NCI-H82 treated with DMSO at 0.1 percent for 48 hours (cell line): ENCODE results near the gene SARM1.
A peak's percentile ranks its signal among the peaks of the same experiment; 100 is the strongest.

ENCODE experiments used
- DNase-seq: peaks from one replicate; lab custom pipeline; 2025; ENCODE audit not compliant: unreplicated experiment; lab: John Stamatoyannopoulos, UW

The SARM1 gene

GRCh38 chr17:28340374-28340773 lies 31.1 kb upstream of the SARM1 start:
- DNase-seq, result no peak

- no peak for DNase-seq
These were observed 30.0 kb upstream of the SARM1 start for GRCh38 chr17:28341516-28341915.

GRCh38 chr17:28342313-28342712 lies 29.2 kb upstream of the SARM1 start:
- no peak for DNase-seq

- DNase-seq, result no peak
These were observed 28.0 kb upstream of the SARM1 start for GRCh38 chr17:28343491-28343932.

- DNase-seq, result no peak
These were observed 27.5 kb upstream of the SARM1 start for GRCh38 chr17:28344011-28344410.

- DNase-seq, result no peak
These were observed 27.0 kb upstream of the SARM1 start for GRCh38 chr17:28344435-28344901.

- DNase-seq, result no peak
These were observed 25.9 kb upstream of the SARM1 start for GRCh38 chr17:28345419-28346198.

- DNase-seq, result no peak
These were observed 25.3 kb upstream of the SARM1 start for GRCh38 chr17:28346199-28346580.

- no peak for DNase-seq
These were observed 24.7 kb upstream of the SARM1 start for GRCh38 chr17:28346746-28347246.

- DNase-seq, result no peak
These were observed 24.1 kb upstream of the SARM1 start for GRCh38 chr17:28347261-28347891.

GRCh38 chr17:28348979-28349378 lies 22.5 kb upstream of the SARM1 start:
- no peak for DNase-seq

GRCh38 chr17:28350271-28350670 lies 21.2 kb upstream of the SARM1 start:
- DNase-seq, result no peak

GRCh38 chr17:28357061-28357900 lies 14.2 kb upstream of the SARM1 start, which contains the start of gene POLDIP2:
POLDIP2 (minus strand) TSS chr17:28357527; CDS start chr17:28357448, 79 bp downstream.
- DNase-seq, result peak; percentile 89

GRCh38 chr17:28357901-28358197 lies 13.6 kb upstream of the SARM1 start:
- no peak for DNase-seq

GRCh38 chr17:28363186-28363585 lies 8.3 kb upstream of the SARM1 start:
- peak; percentile 39 for DNase-seq

- DNase-seq, result no peak
These were observed 7.5 kb upstream of the SARM1 start for GRCh38 chr17:28363776-28364650.

GRCh38 chr17:28364665-28365363 lies 6.7 kb upstream of the SARM1 start, which contains the start of gene SEBOX:
SEBOX (minus strand) TSS chr17:28365199; CDS start chr17:28365151, 48 bp downstream.
- DNase-seq, result no peak

- DNase-seq, result no peak
These were observed 6.0 kb upstream of the SARM1 start for GRCh38 chr17:28365487-28365886.

- DNase-seq, result no peak
These were observed 4.9 kb upstream of the SARM1 start for GRCh38 chr17:28366605-28367004.
